Trophoblast cell (in vitro differentiated cells and primary cell): ENCODE data around the gene SOCS6.

Experiments used
- DNase-seq, 2 donors: peaks; one replicate each; pipeline ENCODE4 v3.0.0-alpha.2; 2016
- H2AFZ ChIP-seq: 2 replicates; pipeline ENCODE4 v1.6.1; 2013; ENCODE audit warnings: low read length, moderate library complexity, mild to moderate bottlenecking; ENCODE audit not compliant: insufficient read depth, poor library complexity
- H2AK5ac ChIP-seq: 2 replicates; pipeline ENCODE4 v1.6.1; 2013; ENCODE audit warnings: mild to moderate bottlenecking, low read length
- H2BK120ac ChIP-seq: 2 replicates; pipeline ENCODE4 v1.6.1; 2013; ENCODE audit warnings: low read length, mild to moderate bottlenecking, moderate library complexity; ENCODE audit not compliant: insufficient read depth, poor library complexity
- H2BK12ac ChIP-seq: 2 replicates; pipeline ENCODE4 v1.6.1; 2013; ENCODE audit warnings: mild to moderate bottlenecking, low read length, moderate library complexity
- H2BK5ac ChIP-seq: 2 replicates; pipeline ENCODE4 v1.6.1; 2013; ENCODE audit warnings: low read length, low read depth, moderate library complexity, mild to moderate bottlenecking; ENCODE audit not compliant: poor library complexity
- H3K14ac ChIP-seq: 2 replicates; pipeline ENCODE4 v1.6.1; 2013; ENCODE audit warnings: mild to moderate bottlenecking, low read length
- H3K18ac ChIP-seq: 2 replicates; pipeline ENCODE4 v1.6.1; 2013; ENCODE audit warnings: mild to moderate bottlenecking, low read length
- H3K23ac ChIP-seq: 2 replicates; pipeline ENCODE4 v1.6.1; 2013; ENCODE audit warnings: low read length
- H3K27ac ChIP-seq: 2 replicates; pipeline ENCODE4 v1.5.1; 2013; ENCODE audit warnings: low read depth, mild to moderate bottlenecking, inconsistent platforms, low read length, moderate library complexity
- H3K27me3 ChIP-seq: 2 replicates; pipeline ENCODE4 v1.6.1; 2013; ENCODE audit warnings: inconsistent platforms, mild to moderate bottlenecking, low read length, moderate library complexity; ENCODE audit not compliant: insufficient read depth
- H3K36me3 ChIP-seq, 2 experiments: 1 replicate in 1 of 2; 2 replicates in 1 of 2; pipeline ENCODE4 v1.6.1; 2013; ENCODE audit warnings: low read length in 2 of 2, mild to moderate bottlenecking in 2 of 2, moderate library complexity in 1 of 2; ENCODE audit not compliant: insufficient read depth in 2 of 2, control insufficient read depth in 1 of 2
- H3K4ac ChIP-seq: 2 replicates; pipeline ENCODE4 v1.6.1; 2013; ENCODE audit warnings: low read depth, mild to moderate bottlenecking, low read length, moderate library complexity
- H3K4me1 ChIP-seq, 2 experiments: 1 replicate in 1 of 2; 2 replicates in 1 of 2; pipeline ENCODE4 v1.6.1; 2013; ENCODE audit warnings: low read length in 2 of 2, mild to moderate bottlenecking in 2 of 2, moderate library complexity in 1 of 2; ENCODE audit not compliant: insufficient read depth in 2 of 2, control insufficient read depth in 1 of 2
- H3K4me2 ChIP-seq: 2 replicates; pipeline ENCODE4 v1.6.1; 2013; ENCODE audit warnings: inconsistent platforms, mild to moderate bottlenecking, low read length, moderate library complexity
- H3K4me3 ChIP-seq: 2 replicates; pipeline ENCODE4 v1.5.1; 2013; ENCODE audit warnings: mild to moderate bottlenecking, low read depth, low read length, inconsistent platforms
- H3K79me1 ChIP-seq: one replicate; pipeline ENCODE4 v1.6.1; 2013; ENCODE audit warnings: low read length
- H3K79me2 ChIP-seq: 2 replicates; pipeline ENCODE4 v1.6.1; 2013; ENCODE audit warnings: low read length, mild to moderate bottlenecking; ENCODE audit not compliant: control insufficient read depth, insufficient read depth, poor library complexity
- H3K9ac ChIP-seq: 2 replicates; pipeline ENCODE4 v1.6.1; 2013; ENCODE audit warnings: mild to moderate bottlenecking, low read length
- H3K9me3 ChIP-seq: 2 replicates; pipeline ENCODE4 v1.6.1; 2013; ENCODE audit warnings: low read depth, mild to moderate bottlenecking, control low read depth, inconsistent platforms, low read length; ENCODE audit not compliant: insufficient read depth
- H4K12ac ChIP-seq: 2 replicates; pipeline ENCODE4 v1.6.1; 2013; ENCODE audit warnings: low read depth, mild to moderate bottlenecking, low read length, moderate library complexity
- H4K8ac ChIP-seq: 2 replicates; pipeline ENCODE4 v1.6.1; 2013; ENCODE audit warnings: low read depth, mild to moderate bottlenecking, low read length, moderate library complexity
- H4K91ac ChIP-seq: one replicate; pipeline ENCODE4 v1.6.1; 2013; ENCODE audit warnings: low read depth, mild to moderate bottlenecking, low read length, moderate library complexity
- WGBS: extraction: QIAGEN DNeasy Blood & Tissue Kit; methylation state at CpG from one replicate; pipeline ENCODE4 v1.1.7; 2013; ENCODE audit warnings: missing lambda C conversion rate; ENCODE audit not compliant: insufficient read length, insufficient coverage; ENCODE audit errors: extremely low coverage; 5-methylcytosine and 5-hydroxymethylcytosine counted together

The SOCS6 gene

DNA sequence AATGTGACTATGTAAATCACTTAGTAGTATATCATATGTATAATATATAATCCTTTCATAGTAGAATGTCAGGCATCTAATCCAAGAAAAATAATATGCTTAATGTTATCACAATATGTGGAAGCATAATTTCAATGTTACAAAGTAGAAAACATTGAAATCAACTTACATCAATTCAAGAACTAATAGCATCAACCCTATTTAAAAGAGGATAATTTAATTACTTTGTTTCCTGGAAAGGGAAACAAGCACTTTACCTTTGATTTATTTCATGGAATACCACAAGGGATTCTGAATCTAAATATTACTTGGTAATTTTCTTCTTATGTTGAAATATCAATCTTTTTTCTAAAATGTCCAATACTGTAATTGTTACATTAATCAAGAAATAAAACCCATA is 30.6 kb upstream of the SOCS6 start:
- peaks cover 2% of the 10 kb centered on the region for H3K9me3 ChIP-seq

DNA sequence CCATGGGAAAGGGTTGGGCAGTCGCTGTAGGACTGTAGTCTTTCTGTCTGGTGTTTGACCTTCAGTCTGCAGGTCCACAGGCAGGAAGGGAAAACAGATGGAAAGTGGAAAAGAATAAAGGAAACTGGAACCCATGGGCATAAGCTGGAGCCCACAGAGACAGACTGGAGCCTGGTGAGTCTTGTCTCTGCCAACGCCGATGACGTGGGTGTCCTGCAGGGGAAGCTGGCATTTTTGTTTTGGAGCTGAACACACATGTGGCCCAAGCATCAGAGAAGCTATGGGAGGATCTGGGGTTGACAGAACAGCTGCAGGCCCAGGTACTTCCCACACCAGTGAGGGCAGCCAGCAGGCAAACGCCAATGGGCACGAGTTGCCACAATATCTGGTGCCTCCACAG is 28.2 kb upstream of the SOCS6 start:
- Histone ChIP-seq H3K4me3 (no peak overlapping the region), H3K9ac (no peak overlapping the region), H3K27ac (no peak overlapping the region), H3K18ac (no peak overlapping the region), H2BK5ac (no peak overlapping the region), H4K12ac (no peak overlapping the region), H2BK12ac (no peak overlapping the region), H4K8ac (no peak overlapping the region), H3K9me3 (peaks cover 4% of the 10 kb centered on the region), H2AK5ac (no peak overlapping the region), H3K79me2 (no peaks in the 10 kb centered on the region), H2BK120ac (no peak overlapping the region), H2AFZ (no peak overlapping the region), H3K4me1 (no peaks in the 10 kb centered on the region), H3K4ac (no peak overlapping the region), H3K27me3 (no peaks in the 10 kb centered on the region), H4K91ac (no peak overlapping the region), H3K14ac (no peak overlapping the region), H3K4me2 (no peak overlapping the region), H3K23ac (no peak overlapping the region), H3K79me1 (no peaks in the 10 kb centered on the region), H3K36me3 (peaks cover 0 to 2% of the 10 kb centered on the region in 2 experiments)
- DNase-seq, result no peak
- WGBS, result no CpG with 5 or more reads among the region's 6 CpGs

More for the DNA sequence above, 30.6 kb upstream of the SOCS6 start:
- H4K12ac ChIP-seq, result no peak overlapping the region
- H2BK120ac ChIP-seq, result no peak overlapping the region
- H4K91ac ChIP-seq, result no peak overlapping the region
- H3K18ac ChIP-seq, result no peak overlapping the region
- H3K4me2 ChIP-seq, result no peak overlapping the region
- no peaks in the 10 kb centered on the region for H3K79me1 ChIP-seq
- H3K79me2 ChIP-seq, result no peaks in the 10 kb centered on the region
- H2AK5ac ChIP-seq, result no peak overlapping the region
- no peak overlapping the region for H2AFZ ChIP-seq
- H3K36me3 ChIP-seq, result peaks cover 0 to 2% of the 10 kb centered on the region in 2 experiments
- DNase-seq, result no peak
- no peak overlapping the region for H2BK5ac ChIP-seq
- no peak overlapping the region for H3K9ac ChIP-seq
- H3K4me1 ChIP-seq, result no peaks in the 10 kb centered on the region
- no peaks in the 10 kb centered on the region for H3K27me3 ChIP-seq
- no peak overlapping the region for H3K23ac ChIP-seq
- H4K8ac ChIP-seq, result no peak overlapping the region
- H3K4me3 ChIP-seq, result no peak overlapping the region
- H3K27ac ChIP-seq, result no peak overlapping the region
- no peak overlapping the region for H2BK12ac ChIP-seq
- no peak overlapping the region for H3K4ac ChIP-seq
- no peak overlapping the region for H3K14ac ChIP-seq

DNA sequence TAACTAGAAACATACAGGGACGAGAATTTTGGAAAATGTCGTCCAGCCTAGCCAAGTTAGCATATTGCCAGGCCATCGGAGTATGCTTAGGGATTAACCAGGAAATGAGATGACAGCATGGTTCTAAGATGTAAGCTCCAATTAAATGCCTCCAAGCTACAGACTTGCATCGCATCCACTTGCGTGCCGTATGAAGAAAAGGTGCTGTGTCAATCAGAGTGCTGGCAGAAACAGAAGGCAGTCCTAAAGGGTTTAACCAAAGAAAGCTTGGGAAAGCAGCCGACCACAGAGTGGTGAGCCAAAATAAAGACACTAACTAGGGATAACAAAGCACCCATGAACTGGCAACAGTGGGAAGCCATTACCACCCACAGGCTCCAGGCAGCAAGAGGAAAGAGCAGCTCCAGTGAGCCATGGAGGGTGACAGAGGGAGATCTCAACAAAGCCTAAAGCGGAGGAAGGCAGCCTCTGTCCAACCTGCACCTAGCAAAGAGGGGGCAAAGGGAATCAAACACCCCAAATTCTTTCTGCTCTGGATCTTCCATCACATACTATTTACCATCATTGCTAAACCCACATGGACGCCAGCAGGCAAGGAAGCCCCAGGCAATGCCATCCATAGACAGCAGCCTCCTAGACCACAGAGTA is 27.6 kb upstream of the SOCS6 start:
- DNase-seq, result no peak
- H3K79me1 ChIP-seq, result no peaks in the 10 kb centered on the region

DNA sequence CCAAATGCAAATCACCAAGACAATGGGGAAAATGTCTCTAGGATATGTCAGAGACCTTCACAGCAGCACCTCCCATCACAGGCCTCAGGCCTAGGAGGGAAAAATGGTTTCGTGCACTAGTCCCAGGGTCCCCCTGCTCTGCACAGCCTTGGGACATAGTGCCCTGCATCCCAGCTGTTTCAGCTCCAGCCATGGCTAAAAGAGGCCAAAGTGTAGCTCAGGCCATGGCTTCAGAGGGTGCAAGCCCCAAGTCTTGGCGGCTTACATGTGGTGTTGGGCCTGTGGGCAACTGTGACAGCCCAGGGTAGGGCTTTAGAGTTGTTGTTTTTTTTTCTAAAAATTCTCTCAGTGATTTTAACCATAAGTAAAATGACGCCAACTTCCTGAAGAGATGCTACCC is 25.5 kb upstream of the SOCS6 start:
- no peaks in the 10 kb centered on the region for H3K79me2 ChIP-seq
- no peak overlapping the region for H2AK5ac ChIP-seq
- H3K9me3 ChIP-seq, result peaks cover 4% of the 10 kb centered on the region
- H3K36me3 ChIP-seq, result peaks cover 0 to 2% of the 10 kb centered on the region in 2 experiments
- H2BK5ac ChIP-seq, result no peak overlapping the region
- no peak overlapping the region for H3K4ac ChIP-seq
- H3K18ac ChIP-seq, result no peak overlapping the region
- no peak overlapping the region for H2BK12ac ChIP-seq
- H2AFZ ChIP-seq, result no peak overlapping the region
- no peak overlapping the region for H3K4me2 ChIP-seq
- H4K91ac ChIP-seq, result no peak overlapping the region
- no peak for DNase-seq
- H3K4me1 ChIP-seq, result no peaks in the 10 kb centered on the region
- H3K27me3 ChIP-seq, result no peaks in the 10 kb centered on the region
- H3K4me3 ChIP-seq, result no peak overlapping the region
- WGBS, result no CpG with 5 or more reads among the region's 3 CpGs
- no peak overlapping the region for H2BK120ac ChIP-seq
- no peak overlapping the region for H4K8ac ChIP-seq
- no peaks in the 10 kb centered on the region for H3K79me1 ChIP-seq
- H3K9ac ChIP-seq, result no peak overlapping the region
- H4K12ac ChIP-seq, result no peak overlapping the region
- no peak overlapping the region for H3K14ac ChIP-seq
- H3K23ac ChIP-seq, result no peak overlapping the region
- H3K27ac ChIP-seq, result no peak overlapping the region

More for the DNA sequence above, 27.6 kb upstream of the SOCS6 start:
- Histone ChIP-seq H3K9ac (no peak overlapping the region), H3K14ac (no peak overlapping the region), H4K91ac (no peak overlapping the region), H3K4me2 (no peak overlapping the region), H3K27ac (no peak overlapping the region), H3K23ac (no peak overlapping the region), H3K36me3 (peaks cover 0 to 2% of the 10 kb centered on the region in 2 experiments), H3K27me3 (no peaks in the 10 kb centered on the region), H2AFZ (no peak overlapping the region), H2BK5ac (no peak overlapping the region), H3K9me3 (peaks cover 4% of the 10 kb centered on the region), H4K8ac (no peak overlapping the region), H2BK12ac (no peak overlapping the region), H4K12ac (no peak overlapping the region), H3K4me1 (no peaks in the 10 kb centered on the region), H3K79me2 (no peaks in the 10 kb centered on the region), H3K4ac (no peak overlapping the region), H2AK5ac (no peak overlapping the region), H2BK120ac (no peak overlapping the region), H3K4me3 (no peak overlapping the region), H3K18ac (no peak overlapping the region)
- WGBS, result no CpG with 5 or more reads among the region's 9 CpGs
